GM18909 (cell line): ENCODE measurements around the gene NOXA1.
A peak's percentile ranks its signal among the peaks of the same experiment; 100 is the strongest.
"Not testable (repeated sequence)": the region's sequence is repeated elsewhere in the genome, so short reads cannot be mapped to it uniquely, and the experiment has no call there.

Experiments
- ATAC-seq: cut with Tn5 transposase; IDR thresholded peaks from one replicate; pipeline ENCODE4 v1.9.1; 2021; ENCODE audit warnings: mild to moderate bottlenecking; ENCODE audit not compliant: unreplicated experiment, poor library complexity

NOXA1 gene

DNA sequence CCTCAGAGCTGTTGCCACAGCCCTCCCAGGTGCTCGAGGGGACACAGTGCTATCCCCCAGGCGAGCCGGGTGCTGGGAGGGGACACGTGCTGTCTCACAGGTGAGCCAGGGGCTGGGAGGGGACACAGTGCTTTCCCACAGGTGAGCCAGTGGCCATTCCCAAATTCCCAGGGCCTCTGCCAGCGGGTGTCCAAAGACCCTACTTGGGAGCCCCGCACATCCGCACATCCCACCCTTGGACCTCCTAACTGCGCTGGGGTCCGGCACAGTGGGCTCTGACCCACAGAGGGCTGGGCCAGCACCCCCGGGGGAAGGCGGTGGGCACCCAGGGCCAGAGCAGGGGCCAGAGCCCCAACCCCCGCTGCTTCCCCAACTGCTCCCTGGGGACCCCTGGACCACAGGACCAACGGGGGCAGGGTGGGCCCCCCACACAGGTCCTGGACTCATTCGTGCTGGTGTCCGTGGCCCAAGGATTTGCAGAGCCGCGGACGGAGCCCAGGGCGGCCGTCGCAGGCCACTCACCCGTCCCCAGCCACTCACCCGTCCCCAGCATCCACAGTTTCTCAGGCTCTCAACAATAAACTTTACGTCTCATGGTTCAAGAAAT, 18.1 kb upstream of the NOXA1 start:
- no peak for ATAC-seq

DNA sequence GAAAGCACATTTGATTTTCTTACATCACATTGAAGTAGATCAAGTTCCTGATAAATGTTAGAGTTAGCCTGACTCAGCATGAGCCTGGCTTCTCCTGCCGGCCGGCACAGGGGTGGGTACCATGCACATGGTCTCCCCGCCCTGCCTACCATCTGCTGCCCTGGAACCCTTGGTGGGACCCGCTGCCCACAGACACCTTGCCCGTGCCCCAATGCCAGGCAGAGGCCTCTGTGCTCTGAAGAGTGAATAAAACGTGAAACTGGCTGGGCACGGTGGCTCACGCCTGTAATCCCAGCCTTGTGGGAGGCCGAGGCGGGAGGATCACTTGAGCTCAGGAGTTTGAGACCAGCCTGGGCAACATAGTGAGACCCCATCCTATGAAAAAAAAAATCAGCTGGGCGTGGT, 17.5 kb upstream of the NOXA1 start:
- ATAC-seq, result no peak

DNA sequence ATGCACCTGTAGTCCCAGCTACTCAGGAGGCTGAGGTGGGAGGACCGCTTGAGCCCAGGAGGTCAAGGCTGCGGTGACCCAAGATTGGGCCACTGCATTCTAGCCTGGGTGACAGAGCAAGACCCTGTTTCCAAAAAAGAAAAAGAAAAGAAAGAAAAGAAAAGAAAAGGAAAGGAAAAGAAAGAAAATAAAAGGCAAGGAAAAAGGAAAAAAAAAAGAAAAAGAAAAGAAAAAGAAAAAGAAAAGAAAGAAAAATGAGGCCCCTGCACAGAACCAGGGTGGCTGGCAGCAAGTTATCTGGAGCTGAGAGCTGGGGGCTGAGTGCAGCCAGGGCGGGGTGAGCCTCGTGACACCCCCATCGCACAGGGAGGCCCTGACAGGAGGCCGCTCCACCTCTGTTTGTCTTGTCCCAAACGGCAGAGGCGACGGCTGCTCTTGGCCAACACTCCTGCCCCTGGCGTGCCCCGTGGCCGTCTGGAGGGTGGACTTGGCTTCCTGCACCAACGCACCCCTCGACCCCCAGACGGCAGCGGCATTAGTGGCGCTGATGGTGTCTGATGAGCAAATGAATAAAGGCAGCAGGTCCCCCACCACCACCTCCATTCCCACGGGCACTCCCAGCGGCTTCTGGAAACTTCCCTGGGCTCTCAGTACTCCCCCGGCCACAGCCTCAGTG, 17.0 kb upstream of the NOXA1 start:
- no peak for ATAC-seq

DNA sequence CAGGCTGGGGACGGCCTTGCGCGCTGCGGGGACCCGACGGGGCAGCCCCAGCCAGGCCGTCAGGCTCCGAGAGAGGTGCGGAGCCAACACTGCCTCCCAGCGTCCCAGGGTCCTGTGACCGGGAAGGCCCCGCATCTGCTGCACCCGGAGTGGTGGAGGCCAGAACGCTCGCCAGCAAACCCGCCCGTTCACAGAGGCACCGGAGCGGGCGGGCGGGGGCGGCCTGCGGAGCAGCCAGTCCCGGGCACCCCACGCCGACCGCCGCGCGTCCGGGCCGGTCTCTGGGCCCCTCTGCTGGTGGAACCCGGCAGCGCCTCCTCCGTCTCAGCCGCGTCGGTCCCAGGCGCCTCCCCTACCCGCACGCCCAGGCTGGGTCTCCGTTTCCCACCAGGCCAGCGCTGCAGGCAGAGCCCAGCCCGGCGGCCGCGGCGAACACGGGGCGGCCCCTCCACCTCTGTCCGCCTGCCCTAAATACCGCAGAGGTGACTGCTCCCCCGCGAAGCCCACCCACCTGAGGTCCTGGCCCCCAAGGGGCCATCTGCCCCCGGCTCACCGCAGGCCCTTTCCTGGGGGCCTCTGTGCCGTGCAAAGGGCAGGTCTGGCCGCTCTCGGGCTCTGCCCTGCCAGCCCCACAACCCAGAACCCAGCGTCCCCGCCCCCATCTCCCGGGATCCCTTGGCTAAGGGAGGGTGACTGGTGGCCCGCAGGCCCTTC, 16.2 kb upstream of the NOXA1 start:
- ATAC-seq, result no peak

DNA sequence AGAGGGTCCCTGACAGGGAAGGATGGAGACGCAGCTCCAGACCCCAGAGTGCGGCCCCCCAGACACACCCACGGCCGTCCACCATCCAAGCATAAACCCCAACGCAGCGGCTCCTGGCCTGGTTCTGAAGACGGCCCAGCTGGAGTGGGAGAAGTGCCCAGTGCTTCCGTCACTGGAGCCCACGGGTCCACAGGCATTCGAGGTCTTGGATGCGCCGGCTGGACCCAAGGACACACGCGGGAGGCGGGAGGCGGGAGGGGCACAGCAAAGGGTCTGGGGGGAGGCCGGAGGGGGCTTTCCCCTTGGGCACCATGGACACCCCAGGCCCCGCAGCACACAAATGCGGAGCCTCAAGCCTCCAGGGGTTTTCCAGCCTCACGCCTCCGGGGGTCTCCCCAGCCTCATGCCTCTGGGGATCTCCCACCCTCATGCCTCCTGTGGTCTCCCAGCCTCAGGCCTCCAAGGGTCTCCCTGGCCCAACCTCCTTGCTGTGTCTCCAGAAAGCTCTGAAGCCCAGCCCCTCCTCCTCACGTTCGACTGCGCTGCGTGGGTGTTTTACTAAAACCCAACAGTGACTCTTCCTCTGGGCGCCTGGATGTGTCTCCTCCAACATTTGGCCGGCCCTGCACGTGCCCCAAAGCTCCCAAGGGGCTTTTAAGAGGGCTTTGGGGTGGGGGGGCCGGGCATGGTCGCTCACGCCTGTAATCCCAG, 15.4 kb upstream of the NOXA1 start:
- no peak for ATAC-seq

DNA sequence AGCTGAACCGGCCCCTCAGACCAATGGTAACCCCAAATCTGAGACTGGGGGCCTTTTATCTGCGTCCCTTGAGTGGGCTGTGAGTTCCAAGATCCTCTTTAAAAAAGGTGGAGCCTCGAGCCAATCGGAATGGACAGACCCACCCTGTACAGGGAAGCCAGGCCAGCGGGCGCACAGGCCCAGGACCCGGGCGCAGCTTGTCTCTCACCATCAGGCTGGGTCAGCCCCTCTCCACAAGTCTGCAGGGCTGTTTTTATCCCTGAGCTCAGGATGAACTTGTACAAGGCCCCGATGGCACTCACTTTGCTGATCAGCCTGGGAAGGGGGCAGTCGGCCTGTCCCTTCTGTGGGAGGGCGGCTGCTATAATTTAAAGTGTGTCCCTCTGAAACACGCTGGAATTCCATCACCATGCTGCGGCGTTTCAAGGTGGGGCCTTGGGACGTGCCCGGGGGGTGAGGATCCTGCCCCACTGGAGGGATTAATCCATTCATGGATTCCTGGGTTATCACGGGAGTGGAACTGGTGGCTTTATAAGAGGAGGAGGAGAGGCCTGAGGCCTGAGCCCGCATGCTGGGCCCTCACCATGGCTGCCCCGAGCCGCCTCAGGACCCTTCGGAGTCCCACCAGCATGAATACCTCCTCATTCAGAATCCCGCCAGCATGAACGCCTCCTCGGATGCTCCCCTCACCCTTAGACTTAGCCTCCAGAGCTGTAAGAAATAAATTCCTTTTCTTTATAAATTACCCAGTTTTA, 14.4 kb upstream of the NOXA1 start:
- ATAC-seq, result no peak

DNA sequence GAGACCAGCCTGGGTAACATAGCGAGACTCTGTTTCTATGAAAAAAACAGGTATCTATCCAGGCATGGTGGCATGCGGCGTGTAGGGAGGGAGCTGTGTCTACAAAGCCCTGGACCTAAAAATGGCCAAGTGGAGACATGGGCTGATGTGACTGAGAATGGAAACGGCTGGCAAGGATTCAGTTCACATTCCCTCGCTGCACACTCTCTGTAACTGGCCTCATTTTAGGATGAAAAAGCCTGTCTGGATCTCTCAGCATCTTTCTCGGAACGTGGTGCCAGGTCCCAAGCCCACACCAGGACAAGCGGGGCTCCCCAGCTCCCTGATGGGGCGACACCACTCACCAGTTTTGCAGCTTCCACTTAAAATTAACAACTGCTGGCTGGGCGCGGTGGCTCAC, 13.7 kb upstream of the NOXA1 start:
- ATAC-seq, result no peak

DNA sequence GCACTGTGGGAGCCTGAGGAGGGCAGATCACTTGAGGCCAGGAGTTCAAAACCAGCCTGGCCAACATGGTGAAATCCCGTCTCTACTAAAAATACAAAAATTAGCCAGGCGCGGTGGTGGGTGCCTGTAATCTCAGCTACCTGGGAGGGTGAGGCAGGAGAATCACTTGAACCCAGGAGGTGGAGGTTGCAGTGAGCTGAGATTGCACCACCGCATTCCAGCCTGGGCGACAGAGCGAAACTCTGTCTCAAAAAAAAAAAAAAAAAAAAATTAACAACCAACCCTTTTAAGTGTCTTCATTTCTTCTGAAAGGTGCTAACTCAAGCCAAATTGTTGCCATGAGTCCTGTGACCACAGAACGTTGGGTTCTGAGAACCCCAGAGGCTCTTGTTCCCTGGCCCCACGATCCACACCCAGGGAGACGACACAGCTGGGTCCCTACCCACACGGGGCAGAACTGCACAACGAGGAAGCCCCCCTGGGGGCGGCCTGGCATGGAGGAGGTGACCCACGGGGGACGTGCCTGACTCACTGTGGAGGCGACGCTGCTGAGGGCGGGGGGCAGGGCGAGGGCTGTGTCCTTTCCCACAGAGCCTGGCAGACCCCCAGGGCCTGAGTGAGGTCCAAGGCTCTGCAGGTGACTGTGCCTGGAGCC, 12.8 kb upstream of the NOXA1 start:
- not testable (repeated sequence) for ATAC-seq

DNA sequence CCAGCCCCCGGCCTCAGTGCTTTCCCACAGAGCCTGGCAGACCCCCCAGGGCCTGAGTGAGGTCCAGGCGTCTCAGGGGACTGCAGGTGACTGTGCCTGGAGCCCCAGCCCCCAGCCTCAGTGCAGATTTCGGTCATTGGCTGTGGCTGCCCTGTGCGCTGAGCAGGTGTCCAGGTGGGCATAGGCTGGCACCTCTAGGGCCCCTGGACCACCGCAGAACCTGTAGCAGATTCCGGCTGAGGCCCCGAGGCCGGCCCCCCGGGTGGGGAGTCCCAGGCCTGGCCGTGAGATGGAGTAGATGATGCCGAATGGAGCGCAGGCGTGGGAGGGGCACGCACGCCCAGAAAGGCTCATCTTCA, 12.3 kb upstream of the NOXA1 start:
- ATAC-seq, result no peak

DNA sequence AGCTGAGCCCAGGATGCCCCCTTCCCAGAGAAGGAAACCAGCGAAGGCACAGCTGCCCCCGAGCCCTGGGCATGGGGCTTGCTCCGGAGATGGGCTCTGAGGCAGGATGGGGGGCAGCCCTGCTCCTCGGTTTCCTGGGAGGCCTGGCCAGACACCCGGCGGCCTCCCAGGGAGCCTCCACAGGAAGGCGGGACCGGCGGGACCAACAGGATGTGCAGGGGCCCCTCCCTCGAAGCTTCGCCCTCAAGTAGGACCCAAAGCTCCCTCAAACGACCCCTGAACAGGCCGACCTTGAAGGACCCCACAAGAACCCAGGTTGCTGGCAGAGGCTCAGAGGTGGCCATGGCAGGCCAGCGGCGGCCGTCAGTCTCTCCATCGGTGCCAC, 11.9 kb upstream of the NOXA1 start:
- ATAC-seq, result no peak

DNA sequence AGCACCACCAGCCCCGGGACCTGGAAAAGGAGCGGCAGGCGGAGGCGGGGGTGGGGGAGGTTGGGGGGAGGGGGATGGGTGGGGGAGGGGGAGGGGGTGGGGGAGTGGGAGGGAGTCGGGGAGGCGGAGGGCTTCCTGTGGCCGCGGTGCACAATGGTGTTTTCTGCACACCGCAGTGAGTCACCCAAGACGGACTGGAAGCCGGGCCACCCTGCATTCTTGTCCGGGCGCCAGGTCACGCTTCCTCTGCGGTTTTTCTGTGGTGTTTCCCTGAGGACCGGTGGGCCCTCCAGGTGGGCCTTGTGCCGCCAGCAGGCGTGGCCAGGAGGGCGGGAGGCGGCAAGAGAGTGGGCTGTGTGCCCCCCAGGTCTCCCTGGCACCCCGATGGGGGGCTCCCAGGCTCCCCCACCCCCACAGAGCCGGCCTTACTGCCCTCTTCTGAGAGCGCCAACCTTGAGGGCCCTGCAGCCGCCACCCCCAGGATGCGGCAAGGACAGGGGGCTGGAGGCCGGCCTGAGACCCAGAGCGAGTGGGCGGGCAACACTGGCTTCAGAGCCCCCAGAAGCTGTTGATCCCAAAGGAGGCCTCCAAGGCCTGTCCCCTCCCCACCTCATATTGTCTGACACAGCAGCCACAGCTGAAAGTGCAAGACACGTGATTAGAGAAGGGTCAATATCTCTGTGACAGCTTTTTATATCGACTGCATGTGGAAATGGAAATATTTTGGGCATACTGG, 11.4 kb upstream of the NOXA1 start:
- ATAC-seq, result peak; percentile 53

DNA sequence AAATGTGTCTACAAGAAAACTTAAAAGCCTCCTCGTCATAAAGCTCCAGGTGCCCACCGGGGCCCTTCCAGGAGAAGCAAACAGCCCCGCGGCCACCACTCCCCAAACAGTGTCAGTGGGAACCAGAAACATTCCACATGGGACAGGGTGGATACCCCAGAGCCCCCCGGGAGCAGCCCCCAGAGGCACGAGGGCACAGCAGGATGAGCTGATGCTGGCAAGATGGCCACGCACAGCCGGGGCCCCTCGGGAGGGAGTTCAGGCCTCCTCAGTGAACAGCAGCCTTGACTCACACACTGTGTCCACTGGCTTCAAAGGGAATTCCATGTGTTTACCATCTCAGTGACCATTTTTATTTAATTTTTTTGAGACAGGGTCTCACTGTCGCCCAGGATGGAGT, 10.8 kb upstream of the NOXA1 start:
- no peak for ATAC-seq

DNA sequence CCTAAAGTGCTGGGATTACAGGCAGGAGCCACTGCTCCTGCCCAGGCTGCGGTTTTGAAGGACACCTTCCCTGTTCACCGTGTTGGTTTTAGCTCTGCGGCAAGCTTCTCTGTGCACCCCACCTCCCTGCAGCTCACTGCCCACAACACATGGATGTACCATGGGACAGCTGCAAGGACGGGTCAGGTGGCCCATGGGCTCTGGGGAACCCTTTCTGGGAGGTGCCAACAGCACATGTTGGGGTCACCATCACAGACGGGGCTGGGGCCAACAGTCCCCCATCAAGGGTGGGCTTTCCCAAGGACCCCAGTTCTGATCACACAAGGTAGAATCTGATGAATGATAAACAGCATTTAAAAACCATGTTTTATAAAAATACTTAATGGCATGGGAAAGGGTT, 7.7 kb upstream of the NOXA1 start:
- no peak for ATAC-seq

DNA sequence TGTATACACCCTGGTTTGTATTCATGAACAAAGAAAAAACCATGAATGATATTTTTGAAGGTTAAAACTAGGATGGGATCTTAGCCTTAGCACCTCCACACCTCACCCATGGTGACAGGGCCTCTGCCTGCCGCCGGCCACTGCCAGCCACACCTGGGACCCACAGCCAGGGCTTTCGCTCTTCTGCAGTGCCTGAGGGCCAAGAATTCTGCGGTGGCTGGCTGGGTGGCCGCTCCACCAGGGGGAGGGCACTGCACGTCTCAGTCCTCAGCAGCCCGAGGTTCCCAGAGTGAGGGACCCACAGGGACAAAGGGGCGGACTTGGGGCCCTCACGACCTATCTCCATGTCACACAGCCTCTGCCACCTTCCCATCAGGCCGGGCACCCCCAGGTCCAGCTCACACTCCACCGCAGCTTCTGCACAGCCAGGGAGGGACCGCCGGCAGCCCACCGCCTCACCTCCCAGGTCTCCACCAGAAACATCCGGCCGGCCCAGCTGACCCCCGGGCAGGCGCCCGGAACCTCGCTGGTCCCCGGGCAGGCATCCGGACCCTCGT, 7.1 kb upstream of the NOXA1 start:
- no peak for ATAC-seq

DNA sequence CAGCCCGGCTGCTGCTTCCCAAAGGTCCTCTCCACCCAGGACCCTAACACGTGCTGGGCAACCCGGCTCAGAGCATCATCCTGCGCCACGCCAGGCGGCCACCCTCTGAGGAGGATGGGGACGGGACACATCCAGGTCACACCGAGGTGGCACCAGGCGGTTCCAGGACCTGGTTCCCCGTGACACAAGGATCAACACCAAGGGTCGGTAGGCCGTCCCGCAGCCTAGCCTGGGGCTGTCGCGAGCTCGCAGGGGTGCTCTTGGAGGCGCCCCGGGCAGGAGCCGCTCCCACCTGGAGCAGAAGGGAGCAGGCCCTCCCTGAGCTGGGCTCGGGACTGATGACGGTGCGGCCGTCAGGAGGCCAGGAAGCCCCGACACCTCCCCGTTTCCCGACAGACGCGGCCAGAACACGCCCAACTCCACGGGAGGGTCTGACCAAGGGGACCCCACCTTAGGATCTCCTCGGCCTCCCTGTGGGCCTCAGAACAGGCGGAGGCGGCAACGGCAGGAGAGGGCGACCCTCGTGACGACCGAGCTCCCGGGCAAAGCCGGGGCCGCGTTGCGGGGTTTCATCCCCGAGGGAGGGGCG, 6.5 kb upstream of the NOXA1 start:
- no peak for ATAC-seq

DNA sequence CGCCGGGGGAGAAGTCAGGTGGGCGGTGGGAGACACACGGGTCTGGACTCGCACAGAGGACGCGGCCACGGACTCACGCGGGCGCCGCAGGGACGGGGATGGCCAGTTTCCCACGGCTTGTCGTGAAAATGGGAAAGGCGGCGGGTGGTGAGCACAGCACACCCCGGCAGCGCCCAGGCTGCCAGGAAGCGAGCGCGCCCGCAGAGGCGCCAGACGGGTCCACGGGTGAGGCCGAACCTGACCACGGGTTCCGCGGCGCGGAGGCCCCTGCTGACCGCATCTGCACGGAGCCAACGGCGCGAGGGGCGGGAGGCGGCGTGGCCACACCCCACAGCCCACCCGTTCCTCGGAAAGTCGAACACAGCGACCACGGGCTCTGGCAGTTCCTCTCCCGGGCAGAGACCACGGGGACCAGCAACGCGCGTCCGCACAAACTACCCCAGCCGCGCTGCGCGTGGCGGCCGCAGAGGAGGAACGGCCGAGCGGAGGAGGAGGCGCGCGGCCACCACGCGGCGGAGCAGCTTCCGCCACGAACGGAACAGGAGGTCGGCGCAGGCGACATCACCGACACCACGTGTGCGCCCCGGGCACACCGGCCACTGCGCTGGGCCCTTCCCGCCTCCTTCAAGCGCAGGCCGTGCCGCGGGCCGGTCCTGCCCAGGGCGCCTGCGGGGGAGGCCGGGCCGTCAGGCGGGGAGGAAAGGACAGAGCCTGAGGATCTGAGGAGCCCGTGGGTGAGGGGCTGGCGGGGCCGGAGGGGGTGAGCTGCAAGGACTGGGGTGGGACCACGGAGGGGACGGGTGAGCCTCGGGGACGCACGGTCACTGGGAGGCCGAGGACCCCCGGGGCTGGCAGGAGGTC, 5.8 kb upstream of the NOXA1 start:
- ATAC-seq, result no peak

DNA sequence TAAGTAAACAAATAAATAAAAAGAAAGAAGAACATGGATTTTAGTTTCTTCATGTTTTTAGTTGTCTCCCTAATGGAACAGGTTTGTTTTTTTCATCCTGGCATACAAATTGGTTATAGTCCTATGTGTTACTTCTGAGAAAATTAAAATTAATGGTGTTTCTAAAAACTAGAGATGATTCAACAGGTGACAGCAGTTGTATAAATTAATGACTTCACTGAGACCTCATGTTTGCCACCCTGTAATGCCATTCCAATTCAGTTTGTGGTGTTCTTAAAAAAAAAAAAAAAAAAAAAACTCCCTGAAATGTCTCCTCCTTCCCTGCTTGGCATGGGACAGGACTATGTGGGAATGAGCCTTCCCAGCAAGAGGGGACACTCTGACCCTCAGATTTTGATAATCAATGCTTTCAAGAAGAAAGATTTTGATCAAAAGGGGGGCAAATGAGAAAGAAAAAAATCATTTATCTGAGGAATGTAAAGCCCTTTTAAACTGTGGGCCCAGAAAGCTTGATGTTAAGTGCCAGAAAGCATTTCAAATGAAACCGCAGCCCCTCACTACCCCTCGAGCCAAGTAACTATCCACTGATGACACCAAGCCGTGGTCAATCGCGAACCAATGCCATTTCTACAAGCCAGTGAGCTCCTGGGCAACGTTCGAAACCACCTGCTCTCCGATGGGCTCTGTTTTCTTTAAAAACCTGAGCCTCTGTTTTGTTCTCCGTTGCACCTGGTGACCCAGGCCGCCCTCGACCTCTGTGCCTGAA, 1.2 kb upstream of the NOXA1 start:
- peak; percentile 1 for ATAC-seq
